OCI-LY7 (cell line): ENCODE results near the gene SEPTIN10. TPM values are rescaled to one million over a fixed set of nuclear protein-coding genes. Genes with fewer than 3 reads are reported as not detected.
"Not testable (repeated sequence)": the region's sequence is repeated elsewhere in the genome, so short reads cannot be mapped to it uniquely, and the experiment has no call there.

Source experiments
- BruUV-seq: library from RNA; stranded (reverse); fragments of 400-500 nt; replicated peaks from 2 replicates; lab custom pipeline; 2021; lab: Mats Ljungman, UMichigan
- CTCF ChIA-PET: fragments of 300-600 bp; sonication (Branson Sonifier 250); formaldehyde crosslinking; loops from one replicate; lab custom pipeline; 2022; ENCODE audit warnings: antibody characterized with exemption; ENCODE audit not compliant: unreplicated experiment; lab: Charles Lee
- POLR2A ChIA-PET: fragments of 300-600 bp; sonication (Branson Sonifier 250); formaldehyde crosslinking; loops from one replicate; lab custom pipeline; 2022; ENCODE audit warnings: antibody characterized with exemption; lab: Charles Lee
- DNase-seq: peaks from one replicate; pipeline ENCODE4 v3.0.0-alpha.2; 2015; ENCODE audit warnings: low spot score
- H2AFZ ChIP-seq: fragments of 200-600 bp; sonication (generic), shearing (Covaris generic); 2 replicates; pipeline ENCODE4 v1.6.1; 2014; ENCODE audit warnings: mild to moderate bottlenecking, antibody characterized with exemption, low read length, moderate library complexity
- H3K27ac ChIP-seq: fragments of 200-600 bp; sonication (generic); 2 replicates; pipeline ENCODE4 v1.5.1; 2014; ENCODE audit warnings: mixed run types, low read depth, mild to moderate bottlenecking, moderate library complexity, low read length, inconsistent platforms; ENCODE audit not compliant: poor library complexity, severe bottlenecking
- H3K36me3 ChIP-seq: fragments of 200-600 bp; sonication (generic); 2 replicates; pipeline ENCODE4 v1.6.1; 2014; ENCODE audit warnings: mild to moderate bottlenecking, antibody characterized with exemption, low read length, moderate library complexity, mixed read lengths; ENCODE audit not compliant: insufficient read depth
- H3K4me1 ChIP-seq: fragments of 200-600 bp; sonication (generic); 2 replicates; pipeline ENCODE4 v1.5.1; 2014; ENCODE audit warnings: mild to moderate bottlenecking, low read length; ENCODE audit not compliant: insufficient read depth, poor library complexity, severe bottlenecking
- H3K4me2 ChIP-seq: fragments of 200-600 bp; sonication (generic); 2 replicates; pipeline ENCODE4 v1.6.1; 2014; ENCODE audit warnings: mild to moderate bottlenecking, low read length
- H3K4me3 ChIP-seq: fragments of 200-600 bp; sonication (generic); 2 replicates; pipeline ENCODE4 v1.5.1; 2014; ENCODE audit warnings: mild to moderate bottlenecking, low read depth, low read length; ENCODE audit not compliant: poor library complexity, severe bottlenecking
- H3K79me2 ChIP-seq: fragments of 200-600 bp; sonication (generic); 2 replicates; pipeline ENCODE4 v1.6.1; 2016; ENCODE audit warnings: low read depth, mild to moderate bottlenecking, low read length, moderate library complexity, mixed read lengths; ENCODE audit not compliant: insufficient read depth
- H3K9me2 ChIP-seq: fragments of 200-600 bp; sonication (generic); 2 replicates; pipeline ENCODE4 v1.6.1; 2016; ENCODE audit warnings: mild to moderate bottlenecking, low read length, mixed read lengths; ENCODE audit not compliant: insufficient read depth
- H3K9me3 ChIP-seq: fragments of 200-600 bp; sonication (generic); 2 replicates; pipeline ENCODE4 v1.6.1; 2014; ENCODE audit warnings: mild to moderate bottlenecking, mixed run types, low read length, mixed read lengths
- H4K20me1 ChIP-seq: fragments of 200-600 bp; sonication (generic); 2 replicates; pipeline ENCODE4 v1.6.1; 2014; ENCODE audit warnings: mild to moderate bottlenecking, antibody characterized with exemption, low read length, moderate library complexity, mixed read lengths; ENCODE audit not compliant: insufficient read depth
- CTCF ChIP-seq: fragments of 200-600 bp; sonication (generic); conservative IDR thresholded peaks from 2 replicates; pipeline ENCODE4 v1.5.1; 2014; ENCODE audit warnings: mild to moderate bottlenecking, antibody characterized with exemption, low read length, moderate library complexity, mixed read lengths
- EZH2phosphoT487 ChIP-seq: fragments of 200-600 bp; sonication (generic); IDR thresholded peaks from 2 replicates; pipeline ENCODE4 v1.6.1; 2018; ENCODE audit warnings: low read depth, borderline replicate concordance, mild to moderate bottlenecking, mixed run types, antibody characterized with exemption, low read length, moderate library complexity, mixed read lengths
- intact Hi-C: fragments of 100-400 bp; cut with micrococcal nuclease; formaldehyde crosslinking; loops from one replicate; pipeline ENCODE4 v1.10.0; 2022; ENCODE audit not compliant: unreplicated experiment
- total RNA-seq, 2 experiments: library from RNA; depleted of rRNA in 1 of 2; stranded (reverse); fragments of >200 nt in 1 of 2; shearing (Covaris generic) in 1 of 2; gene quantifications; 2 replicates each; pipeline ENCODE4 v1.2.3, GENCODE V29; 2014 to 2022

SEPTIN10 gene
- total RNA-seq, 2 experiments from 2014 or later, result not detected

GRCh38 chr2:109630441-109631430, 17.0 kb upstream of the SEPTIN10 start:
- DNase-seq, result no peak
- no peak overlapping the region for H3K27ac ChIP-seq
- H3K9me3 ChIP-seq, result no peaks in the 10 kb centered on the region
- H3K79me2 ChIP-seq, result no peaks in the 10 kb centered on the region
- ChIA-PET CTCF (no interaction called here), POLR2A (no interaction called here)
- no peaks in the 10 kb centered on the region for H3K9me2 ChIP-seq
- no peaks in the 10 kb centered on the region for H3K36me3 ChIP-seq
- no peaks in the 10 kb centered on the region for H4K20me1 ChIP-seq
- intact Hi-C loops, result no loop called here
- TF ChIP-seq CTCF, result no peak
- no peak for TF ChIP-seq EZH2phosphoT487
- no peak overlapping the region for H3K4me2 ChIP-seq
- no peak overlapping the region for H3K4me3 ChIP-seq
- H2AFZ ChIP-seq, result no peak overlapping the region
- H3K4me1 ChIP-seq, result no peaks in the 10 kb centered on the region
- BruUV-seq, result no TSS peak

- H3K4me3 ChIP-seq, result no peak overlapping the region
- no peaks in the 10 kb centered on the region for H3K36me3 ChIP-seq
- H3K9me3 ChIP-seq, result no peaks in the 10 kb centered on the region
- no peak overlapping the region for H3K27ac ChIP-seq
- no peaks in the 10 kb centered on the region for H3K79me2 ChIP-seq
- no TSS peak for BruUV-seq
- TF ChIP-seq EZH2phosphoT487 (no peak), CTCF (no peak)
- no peaks in the 10 kb centered on the region for H4K20me1 ChIP-seq
- no peaks in the 10 kb centered on the region for H3K9me2 ChIP-seq
- no peak overlapping the region for H3K4me2 ChIP-seq
- ChIA-PET CTCF (no interaction called here), POLR2A (interaction anchor here (0.6 kb wide), 1 partner anchor 1235 kb away, joined by 3 read pairs; no protein-coding TSS in a partner anchor)
- intact Hi-C loops, result no loop called here
- no peak for DNase-seq
- no peaks in the 10 kb centered on the region for H3K4me1 ChIP-seq
- H2AFZ ChIP-seq, result no peak overlapping the region
Observed at GRCh38 chr2:109629867-109630266, 16.1 kb upstream of the SEPTIN10 start.

- H3K79me2 ChIP-seq, H2AFZ ChIP-seq, H3K27ac ChIP-seq, H3K9me2 ChIP-seq, BruUV-seq, POLR2A ChIA-PET, H3K4me2 ChIP-seq, H4K20me1 ChIP-seq, H3K36me3 ChIP-seq, H3K4me1 ChIP-seq, DNase-seq, intact Hi-C loops, H3K4me3 ChIP-seq, H3K9me3 ChIP-seq, CTCF ChIA-PET: not testable (repeated sequence)
Observed at GRCh38 chr2:109628321-109628720, 14.6 kb upstream of the SEPTIN10 start.
